ENCODE data around the gene NFIX.
A peak's percentile ranks its signal among the peaks of the same experiment; 100 is the strongest.

Gene NFIX

DNA sequence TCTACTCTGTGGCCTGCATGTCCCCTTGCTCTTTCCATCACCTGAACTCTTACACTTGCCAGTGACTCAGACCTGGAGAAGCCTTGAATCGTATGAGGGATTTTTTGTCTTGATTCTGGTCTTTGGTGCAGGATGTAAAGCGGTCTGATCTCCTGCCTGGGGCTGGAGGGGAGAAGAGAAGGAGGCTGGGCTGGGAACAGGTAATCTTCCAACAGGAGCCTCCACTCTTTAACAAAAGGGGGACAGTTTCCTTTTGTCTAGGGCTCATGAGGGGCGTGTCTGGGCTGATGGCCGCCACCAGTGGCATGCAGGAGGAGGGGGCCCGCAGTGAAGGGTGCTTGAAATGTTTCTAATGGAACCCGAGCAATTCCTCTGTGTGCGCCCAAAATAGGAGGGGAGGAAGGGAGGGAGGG is 24.7 kb downstream of the NFIX start:
- no peak for DNase-seq (ENCODE audit: low read depth, low spot score)

DNA sequence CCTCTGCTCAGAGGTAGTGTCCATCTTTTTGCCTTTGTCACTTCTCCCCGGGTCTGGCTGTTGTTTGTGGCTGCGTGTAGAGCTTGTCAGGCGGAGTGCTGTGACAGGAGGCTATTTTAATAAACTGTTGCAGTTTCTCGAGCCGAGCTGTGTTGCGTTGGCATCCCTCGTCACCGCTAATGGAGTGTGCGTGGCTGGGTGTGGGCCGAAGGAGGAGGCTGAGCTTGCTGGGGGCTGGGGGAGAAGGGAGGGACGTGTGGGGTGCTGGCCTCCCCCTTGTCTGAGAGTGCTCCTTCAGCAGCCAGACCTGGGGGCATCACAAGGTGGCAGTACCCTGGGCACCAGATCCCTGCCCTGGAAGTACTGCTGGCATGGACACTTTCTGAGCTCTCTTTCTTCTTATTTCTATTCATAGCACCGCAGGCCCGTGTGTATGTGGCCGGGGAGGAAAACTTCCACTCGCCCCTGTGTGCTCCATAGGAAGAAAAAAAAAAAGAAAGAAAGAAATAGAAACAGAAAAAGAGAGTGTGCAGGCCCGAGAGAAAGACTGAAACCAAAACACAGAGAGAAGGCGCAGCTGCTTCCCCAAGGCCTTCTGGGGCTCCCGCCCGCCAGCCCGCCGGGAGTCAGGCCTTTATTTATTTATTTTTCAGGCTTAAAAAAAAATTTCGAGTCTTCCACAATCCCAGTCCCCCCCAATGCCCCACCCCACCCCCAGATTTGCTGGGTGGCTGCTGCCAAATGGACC is 27.0 kb downstream of the NFIX start:
- no peak for DNase-seq (ENCODE audit: low read depth, low spot score)

DNA sequence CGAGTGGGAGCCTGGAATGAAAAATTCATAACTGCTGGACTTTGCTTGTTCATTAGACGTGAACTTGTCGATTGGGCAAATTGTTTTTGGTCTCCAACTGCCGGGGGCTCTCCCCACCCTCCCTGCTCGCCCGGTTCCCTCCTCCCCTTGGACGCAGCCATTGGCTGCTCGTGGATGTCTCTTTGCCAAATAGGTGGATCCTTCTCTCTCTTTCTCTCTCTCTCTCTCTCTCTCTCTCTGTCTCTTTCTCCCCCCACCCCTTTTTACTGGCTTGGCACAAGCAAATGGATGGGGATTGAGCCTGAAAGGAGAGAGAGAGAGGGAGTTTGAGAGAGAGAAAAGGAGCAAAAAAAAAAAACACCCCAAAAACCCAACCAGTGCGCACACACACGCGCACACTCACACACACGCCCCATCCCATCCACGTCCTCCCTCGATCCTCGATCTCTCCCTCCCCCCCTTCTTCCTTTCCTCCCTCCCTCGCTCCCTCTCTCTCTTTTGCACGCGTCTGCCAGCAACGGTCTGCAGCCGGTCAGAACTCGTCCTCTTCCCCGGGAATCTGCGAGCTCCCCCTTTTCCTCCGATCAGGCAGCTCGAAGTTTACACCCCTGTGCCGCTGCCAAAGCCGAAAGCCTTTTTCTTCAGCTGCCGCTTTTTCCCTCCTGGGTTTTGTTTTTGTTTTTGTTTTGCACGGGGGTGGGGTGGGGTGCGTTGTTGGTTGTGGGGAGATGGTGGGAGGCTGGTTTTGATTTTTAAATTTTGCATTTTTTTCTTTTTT is 27.8 kb downstream of the NFIX start:
- peak; percentile 48 for DNase-seq (ENCODE audit: low read depth, low spot score)

DNA sequence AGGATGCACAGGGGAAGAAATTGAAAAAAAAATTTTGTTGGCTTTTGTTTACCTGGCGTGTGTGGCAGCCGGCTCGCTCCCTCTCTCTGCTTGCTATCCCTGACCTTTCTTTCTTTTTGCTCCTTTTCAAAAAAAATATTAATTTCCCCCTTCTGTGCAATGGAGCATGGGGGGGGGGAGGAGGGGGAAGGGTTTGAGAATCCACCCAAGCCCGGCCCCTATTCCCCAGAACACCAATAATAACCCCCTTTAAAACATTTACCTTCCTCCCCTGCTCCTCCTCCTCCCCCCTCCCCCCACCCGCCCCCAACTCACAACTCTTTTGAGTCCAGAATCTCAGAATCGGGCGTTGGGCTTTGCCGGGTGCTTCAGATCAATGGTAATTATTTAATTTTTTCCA is 28.4 kb downstream of the NFIX start:
- DNase-seq (ENCODE audit: low read depth, low spot score), result no peak

DNA sequence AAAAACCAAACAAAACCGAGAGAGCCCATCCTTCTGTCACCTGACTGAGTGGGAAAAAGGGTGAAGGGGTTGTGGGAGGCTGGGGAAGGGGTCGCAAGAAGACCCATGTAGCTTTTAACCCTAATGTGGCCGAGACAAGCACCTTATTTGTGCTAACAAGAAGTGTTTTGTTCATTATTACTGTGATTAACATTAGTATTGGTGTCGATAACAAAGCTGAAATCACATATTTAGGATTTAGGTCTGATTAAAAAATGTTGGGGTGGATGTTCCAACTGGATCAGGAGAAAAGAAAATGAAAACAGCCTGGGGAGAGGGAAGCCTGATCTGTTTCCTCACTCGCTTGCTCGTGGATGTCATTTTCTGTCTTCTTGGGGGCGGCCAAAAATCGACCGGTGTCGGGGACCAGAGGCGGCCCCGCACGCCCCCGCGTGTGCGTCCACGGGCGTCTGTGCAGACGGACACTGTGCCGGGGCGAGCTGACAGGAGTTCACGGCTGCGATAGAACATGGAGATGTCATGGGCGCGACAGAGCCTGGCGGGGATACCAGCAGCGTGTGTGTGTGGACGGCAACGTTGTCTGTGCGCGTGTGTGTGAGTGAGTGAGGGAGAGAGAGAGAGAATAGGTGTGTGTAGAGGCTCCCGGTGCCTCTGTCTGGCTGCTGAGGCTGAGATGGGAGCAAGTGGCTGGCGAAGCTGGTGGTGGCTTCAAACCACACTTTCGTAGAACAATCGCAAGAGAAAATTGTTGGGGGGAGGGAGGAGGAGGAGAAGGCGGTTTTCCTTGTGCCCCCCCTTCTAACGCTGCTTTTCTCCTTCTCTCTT is 29.1 kb downstream of the NFIX start:
- DNase-seq (ENCODE audit: low read depth, low spot score), result no peak

DNA sequence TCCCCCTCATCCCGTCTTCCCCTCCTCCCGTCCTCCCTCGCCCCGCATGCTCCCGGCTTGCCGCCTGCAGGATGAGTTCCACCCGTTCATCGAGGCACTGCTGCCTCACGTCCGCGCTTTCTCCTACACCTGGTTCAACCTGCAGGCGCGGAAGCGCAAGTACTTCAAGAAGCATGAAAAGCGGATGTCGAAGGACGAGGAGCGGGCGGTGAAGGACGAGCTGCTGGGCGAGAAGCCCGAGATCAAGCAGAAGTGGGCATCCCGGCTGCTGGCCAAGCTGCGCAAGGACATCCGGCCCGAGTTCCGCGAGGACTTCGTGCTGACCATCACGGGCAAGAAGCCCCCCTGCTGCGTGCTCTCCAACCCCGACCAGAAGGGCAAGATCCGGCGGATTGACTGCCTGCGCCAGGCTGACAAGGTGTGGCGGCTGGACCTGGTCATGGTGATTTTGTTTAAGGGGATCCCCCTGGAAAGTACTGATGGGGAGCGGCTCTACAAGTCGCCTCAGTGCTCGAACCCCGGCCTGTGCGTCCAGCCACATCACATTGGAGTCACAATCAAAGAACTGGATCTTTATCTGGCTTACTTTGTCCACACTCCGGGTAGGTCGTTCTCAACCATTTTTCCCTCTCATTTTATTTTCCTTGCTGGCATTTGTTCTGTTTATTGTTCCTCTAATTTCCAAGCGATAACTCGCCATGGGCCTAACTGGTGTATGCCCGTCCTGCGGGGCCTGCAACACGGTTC is 29.8 kb downstream of the NFIX start:
- DNase-seq (ENCODE audit: low read depth, low spot score), result no peak

DNA sequence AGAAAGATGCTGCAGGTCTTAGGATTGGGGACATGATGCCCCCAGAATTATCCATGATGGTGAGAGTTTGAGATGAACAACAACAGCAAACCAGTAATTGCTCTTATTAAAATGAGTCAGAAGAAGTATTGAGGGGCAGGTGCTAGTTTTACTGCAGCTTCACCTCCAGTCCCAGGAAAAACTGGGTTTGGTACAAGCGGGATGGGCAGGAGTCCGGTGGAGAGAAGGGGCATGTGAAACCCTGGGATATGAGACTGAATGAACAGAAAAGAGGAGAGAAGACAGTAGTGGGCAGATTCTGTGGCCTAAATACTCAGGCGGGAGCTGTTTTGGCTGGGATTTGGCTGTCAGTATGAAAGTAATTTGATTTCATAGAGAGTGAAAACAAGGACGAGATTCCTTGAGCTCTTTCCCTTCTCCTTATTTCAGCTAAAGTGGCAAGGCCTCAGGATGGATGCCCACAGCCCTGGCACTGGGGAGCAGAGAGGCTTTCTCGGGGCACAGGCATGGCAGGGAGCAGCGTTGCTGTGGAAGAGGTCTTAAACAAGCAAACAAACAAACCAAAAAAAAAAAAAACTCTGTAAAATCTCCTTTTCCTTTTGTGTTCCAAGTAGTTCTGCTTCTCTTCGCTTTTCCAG is 30.7 kb downstream of the NFIX start:
- DNase-seq (ENCODE audit: low read depth, low spot score), result no peak

DNA sequence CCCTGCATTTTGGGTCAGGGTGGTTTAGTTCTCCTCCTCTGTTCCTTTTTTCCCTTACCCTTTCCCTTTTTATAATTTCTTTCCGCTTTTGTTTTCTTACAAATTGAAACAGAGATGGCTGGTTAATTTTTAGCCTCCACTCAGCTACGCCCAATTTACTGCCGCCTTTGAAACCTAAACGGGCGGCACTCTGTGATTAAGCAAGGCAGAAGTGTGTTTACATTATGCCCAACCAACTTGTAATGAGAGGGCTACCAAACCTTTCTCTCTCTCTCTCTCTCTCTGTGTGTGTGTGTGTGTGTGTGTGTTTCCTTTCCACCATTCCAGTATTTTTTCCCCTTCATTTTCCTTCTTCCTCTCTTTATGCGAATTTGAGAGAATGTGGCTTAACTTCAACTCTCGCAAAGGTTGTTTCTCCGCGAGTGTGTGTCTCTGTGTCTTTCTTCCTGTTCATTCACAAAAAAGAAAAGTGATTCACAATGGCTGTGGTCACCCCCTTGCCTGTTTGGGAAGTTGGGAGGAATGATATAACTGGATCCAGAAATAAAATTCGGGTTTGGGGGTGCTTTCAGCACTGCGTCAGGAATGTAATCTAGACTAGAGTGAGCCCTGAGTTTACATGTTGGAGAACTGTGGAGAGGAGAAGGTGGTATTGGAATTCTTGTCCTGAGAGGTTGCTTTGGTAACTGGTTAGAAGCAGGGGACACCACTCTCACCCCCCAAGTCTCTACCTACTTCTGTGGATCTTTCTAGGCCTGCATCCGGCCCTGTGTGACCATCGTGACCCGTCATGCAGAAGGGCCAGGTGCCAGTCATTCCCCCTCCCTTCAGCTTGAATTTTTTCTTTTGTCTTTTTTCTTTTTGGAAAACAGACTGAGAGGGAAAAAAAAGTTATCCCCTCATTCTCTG is 31.4 kb downstream of the NFIX start:
- no peak for DNase-seq (ENCODE audit: low read depth, low spot score)

DNA sequence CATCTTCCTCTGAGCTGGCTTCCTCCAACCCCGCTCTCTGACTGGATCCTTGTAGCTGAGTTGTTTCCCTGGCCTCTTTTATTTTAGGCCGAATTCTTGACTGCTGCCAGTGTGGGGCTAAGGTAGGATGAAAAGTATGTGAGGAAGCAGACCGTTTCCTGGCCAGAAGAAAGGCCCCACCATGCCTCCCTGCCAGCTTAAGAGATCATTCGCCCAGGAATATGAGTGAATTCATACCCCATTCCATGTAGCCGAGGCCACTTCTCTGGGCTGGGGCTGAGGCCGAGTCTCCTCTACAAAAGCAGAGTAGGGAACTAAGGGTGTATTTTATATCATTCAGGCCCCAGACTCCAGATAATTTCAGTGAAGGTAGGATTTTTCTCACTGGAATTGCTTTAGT is 32.3 kb downstream of the NFIX start:
- no peak for DNase-seq (ENCODE audit: low read depth, low spot score)

DNA sequence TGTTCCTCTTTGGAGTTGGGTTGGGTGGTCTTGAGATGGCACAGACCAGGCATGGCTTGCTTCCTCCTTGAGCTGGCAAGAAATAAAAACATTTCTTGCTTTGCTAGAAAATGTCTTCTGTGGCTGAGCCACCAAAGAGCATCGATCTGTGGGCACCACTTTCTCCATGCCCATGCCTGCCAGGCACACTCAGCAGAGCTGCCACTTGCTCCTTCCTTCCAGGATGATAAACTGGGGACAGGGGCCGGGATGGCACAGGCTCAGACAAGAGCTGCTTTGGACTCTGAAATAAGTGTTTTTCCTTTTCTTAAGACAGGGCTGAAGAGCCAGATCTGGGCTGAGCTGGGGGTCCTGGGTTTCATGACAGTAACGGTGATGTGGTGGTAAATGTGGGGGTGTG is 32.8 kb downstream of the NFIX start:
- no peak for DNase-seq (ENCODE audit: low read depth, low spot score)

DNA sequence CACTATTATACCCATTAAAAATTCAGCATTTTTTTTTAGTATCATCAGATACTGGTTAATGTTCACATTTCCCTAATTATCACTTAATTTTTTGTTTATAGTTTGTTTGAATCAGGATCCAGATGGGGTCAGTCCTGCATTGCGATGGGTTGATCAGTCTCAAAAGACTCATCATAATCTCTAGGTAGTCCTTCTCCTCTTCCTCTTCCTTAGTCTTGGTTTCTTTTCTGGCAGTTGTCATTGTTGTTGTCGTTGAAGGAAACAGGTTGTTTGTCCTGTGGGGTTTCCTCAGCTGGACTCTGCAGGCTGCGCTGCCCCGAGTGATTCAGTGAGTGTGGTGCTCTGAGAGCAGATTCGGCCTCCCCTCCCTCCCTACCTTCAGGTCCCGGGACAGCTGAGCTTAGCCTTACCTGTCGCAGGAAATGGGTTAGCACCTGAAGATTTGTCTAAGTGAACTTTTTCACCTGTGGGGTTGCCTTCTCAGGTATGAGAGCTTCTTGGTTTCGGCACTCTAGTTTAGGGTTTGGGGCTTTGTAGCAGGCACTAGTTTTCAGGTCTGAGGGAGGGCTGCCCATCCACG is 34.1 kb downstream of the NFIX start:
- no peak for DNase-seq (ENCODE audit: low read depth, low spot score)

DNA sequence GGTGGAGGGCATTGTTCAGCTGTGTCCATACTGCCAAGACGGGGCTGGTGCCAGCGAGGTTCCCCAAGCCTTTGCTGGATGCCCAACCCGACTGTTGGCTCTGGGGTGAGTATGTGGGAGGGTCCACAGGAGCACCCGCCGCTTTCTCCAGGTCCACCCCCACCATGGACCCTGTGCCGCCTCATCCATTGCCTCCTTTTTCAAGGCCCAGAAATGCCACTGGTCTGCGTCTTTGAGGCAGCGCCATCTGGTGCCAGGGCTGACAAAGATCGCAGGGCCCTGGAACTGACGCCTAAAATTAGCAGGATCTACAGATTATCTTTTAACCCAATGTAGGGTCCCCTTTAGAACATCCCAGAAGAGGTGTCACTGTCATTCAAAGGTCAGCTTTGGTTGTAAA is 34.6 kb downstream of the NFIX start:
- no peak for DNase-seq (ENCODE audit: low read depth, low spot score)

DNA sequence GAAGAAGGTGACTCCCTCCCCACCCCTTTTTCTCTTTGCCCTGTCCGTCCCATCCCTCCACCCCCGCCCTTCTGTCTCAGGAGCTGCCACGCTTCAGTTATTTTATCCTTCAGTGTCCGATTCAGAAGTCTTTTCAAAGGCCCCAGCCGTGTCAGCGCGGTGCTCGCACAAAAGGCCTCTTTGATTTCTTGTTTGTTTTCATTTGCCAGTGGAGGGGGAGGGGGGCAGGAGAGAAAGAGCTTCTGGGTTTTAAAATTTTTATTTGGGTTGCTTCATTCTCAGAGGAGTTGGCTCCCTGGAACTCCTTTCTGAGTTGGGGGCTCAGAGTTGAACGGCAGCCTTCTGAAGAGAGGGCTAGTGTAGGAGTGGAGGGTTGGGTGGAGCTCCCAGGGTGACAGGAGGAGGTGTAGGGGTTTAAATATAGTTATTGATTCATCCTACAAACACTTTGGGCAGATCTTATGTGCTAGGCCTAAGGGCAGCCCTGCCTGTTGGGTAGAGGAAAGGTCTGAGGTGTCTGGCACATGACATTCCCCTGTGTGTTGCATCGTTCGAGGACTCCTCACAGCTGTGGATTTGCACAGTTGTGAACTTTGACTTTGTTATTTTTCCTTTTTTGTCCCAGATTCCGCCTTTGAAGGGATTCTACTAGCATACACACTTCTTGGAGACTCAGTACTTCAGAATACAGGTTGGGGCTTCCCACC is 36.8 kb downstream of the NFIX start:
- no peak for DNase-seq (ENCODE audit: low read depth, low spot score)

DNA sequence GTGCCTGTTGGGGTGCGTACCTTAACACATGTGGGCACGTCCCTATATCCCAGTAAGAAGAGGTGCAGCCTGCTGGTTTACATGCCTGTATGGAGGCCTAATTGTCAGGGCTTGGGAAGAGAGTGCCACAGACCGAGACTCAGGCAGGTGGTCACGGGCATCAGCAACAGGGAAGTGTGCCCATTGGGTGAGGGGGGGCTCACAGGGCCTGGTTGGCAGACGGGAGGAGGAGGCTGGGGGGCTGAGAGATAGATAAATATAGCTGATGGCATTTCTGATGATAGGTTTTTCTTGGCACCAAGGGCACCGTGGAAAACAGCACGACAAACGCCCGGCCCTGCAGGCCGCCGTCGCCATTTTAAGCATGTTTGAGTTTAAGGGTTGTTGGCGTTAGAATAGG is 37.6 kb downstream of the NFIX start:
- no peak for DNase-seq (ENCODE audit: low read depth, low spot score)

DNA sequence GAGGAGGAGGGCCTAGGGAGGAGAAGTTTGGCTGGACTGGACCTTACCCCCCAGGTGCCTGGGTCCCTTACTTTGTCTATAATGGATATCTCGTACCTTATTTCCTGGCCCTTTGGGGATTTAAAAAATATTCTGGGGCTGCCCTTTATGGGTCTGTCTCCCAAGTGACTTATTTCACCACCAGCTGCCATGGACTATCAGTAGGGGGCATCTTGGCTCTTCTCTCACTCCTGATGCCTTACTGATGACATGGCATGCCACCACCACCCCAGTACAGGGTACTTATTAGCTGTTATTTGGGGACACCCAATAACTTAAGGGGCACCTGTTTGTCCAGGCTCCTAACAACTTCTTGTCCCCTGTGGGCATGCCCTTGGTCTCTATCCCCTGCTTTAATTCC is 38.0 kb downstream of the NFIX start:
- DNase-seq (ENCODE audit: low read depth, low spot score), result no peak

DNA sequence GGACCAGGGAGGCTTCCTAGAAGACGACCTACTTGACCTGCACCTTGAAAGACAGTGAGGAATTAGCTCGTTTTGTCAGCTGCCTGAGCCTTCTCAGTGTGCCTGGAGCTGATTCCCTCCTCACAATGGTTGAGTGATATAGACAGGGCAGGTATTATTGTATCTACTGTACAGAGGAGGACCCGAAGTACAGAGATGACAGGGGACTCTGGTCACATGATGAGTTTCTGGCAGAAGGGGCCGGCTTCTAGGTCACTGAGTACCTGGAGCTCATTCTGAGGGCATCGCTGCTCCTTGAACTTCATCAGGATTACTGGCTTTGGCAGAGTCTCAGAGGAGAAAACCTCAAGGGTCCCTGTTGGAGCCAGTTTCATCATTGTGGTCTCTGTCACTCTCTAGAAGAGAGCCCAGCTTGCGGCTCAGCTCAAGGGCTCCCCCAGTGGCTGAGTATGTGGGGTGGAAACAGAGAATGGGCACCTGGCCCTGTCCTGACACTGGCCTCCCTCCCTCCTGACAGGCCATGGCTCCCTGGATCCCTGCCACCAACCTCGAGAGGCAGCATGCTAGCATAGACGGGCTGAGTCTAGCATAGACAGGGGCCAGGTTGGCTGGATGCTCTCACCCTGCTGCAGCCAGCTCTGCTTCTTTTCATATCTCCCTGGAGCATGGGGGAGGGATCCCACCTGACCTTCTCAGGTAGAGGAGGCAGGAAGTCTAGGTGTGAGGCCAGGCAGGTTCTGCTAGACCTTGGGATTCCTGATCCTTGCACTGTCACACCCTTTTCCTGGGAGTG is 38.7 kb downstream of the NFIX start:
- no peak for DNase-seq (ENCODE audit: low read depth, low spot score)

DNA sequence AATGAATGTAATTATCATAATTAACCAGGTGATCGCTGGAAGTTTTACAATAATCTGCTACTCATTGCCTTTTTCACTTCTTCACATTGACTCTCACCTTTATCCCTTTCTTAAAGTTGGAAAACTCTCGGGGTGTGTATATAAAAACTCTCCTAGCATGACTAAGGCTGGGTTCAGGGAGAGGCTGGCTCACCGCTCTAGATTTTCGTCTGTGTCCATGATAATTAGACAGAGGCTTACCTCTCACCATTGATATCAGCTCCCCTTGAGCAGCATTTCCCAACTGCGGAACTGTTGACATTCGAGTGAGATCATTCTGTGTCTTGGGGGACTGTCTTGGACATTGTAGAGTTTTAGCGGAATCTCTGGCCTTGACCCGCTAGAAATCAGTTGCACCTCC is 39.4 kb downstream of the NFIX start:
- no peak for DNase-seq (ENCODE audit: low read depth, low spot score)

DNA sequence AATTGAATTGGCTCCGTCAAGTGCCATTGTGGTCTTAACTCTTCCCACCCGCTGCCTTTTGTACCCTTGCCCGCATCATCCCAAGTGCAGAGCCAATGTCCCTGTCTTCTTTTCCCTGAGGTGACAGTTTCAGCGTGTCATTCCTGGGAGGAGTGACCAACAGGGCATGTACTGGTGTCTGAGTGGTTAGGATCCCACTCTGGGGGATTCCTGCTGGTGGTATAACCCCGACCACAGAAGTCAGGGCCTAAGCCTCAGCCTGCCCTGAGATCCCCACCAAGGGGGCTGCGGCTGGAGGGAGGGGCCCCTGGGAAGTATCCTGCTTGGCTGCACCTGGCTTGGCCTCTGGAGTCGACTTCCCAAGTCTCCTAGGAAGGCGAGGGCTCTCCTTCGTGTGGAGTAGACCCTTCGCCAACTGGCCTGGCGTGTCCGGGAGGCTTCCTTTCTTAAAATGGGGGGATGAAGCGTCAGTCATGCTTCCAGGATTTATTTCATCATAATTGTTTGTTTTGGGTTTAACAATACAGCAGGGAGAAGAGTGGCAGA is 40.6 kb downstream of the NFIX start:
- DNase-seq (ENCODE audit: low read depth, low spot score), result no peak

All from brain pericyte (primary cell).